ENCODE results near the gene ANKDD1B. TPM values are rescaled to one million over a fixed set of nuclear protein-coding genes. Genes with fewer than 3 reads are reported as not detected.

ANKDD1B gene
- polyA plus RNA-seq, 3 donors = 0.32 TPM; not detected in 2

DNA sequence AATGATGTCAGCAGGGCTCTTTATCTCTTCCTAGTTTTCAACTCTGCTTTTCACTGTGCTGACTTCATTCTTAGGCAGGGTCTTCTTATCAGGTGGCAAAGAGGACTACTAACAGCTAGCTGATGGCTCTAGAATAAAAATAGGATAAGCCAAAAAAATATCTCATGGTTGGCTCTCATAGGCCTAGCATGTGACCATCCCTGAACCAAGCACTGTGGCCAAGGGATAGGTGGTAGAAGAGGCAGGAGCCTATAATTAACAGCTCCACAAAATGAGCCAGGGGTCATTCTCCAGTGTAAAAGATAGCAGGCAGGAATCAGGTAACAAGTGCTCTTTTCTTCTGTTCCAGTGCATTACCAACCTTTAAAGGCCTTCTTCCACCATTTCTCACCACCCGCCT, 21.1 kb downstream of the ANKDD1B start:
- no peak overlapping the region for H3K27ac ChIP-seq (ENCODE audit: low read depth in 1 of 2, low read length in 2 of 2)

DNA sequence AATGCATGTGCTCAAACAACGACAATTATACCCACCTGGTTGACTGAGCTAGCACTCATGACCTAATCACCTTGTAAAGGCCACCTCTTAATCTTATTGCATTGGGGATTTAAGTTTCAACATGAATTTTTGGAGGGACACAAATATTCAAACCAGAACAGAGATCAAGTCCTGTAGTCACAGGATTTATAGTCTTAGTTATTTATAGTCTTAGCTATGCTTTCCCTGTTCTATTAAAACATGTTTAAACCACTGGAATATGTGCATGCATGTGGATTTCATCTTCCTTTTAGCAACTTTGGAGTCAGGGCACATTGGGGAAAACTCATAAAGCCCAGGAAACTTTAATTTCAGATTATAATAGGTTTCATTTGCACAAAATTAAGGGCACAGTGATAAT, 26.7 kb downstream of the ANKDD1B start:
- Histone ChIP-seq H3K4me1 (ENCODE audit: control insufficient read depth in 1 of 2, insufficient read depth in 2 of 2, low read length in 2 of 2) (peaks cover 0 to 3% of the 10 kb centered on the region in 2 donors), H3K9me3 (replicated peaks in 1 of 2; ENCODE audit: control insufficient read depth in 1 of 2, insufficient read depth in 1 of 2, low read length in 2 of 2) (no peaks in the 10 kb centered on the region), H2AFZ (ENCODE audit: insufficient read depth, low read depth, low read length, poor library complexity, severe bottlenecking) (no peak overlapping the region), H3K9ac (ENCODE audit: insufficient read depth, low read length, poor library complexity, severe bottlenecking) (no peak overlapping the region), H3K79me2 (ENCODE audit: insufficient read depth, low read length) (no peaks in the 10 kb centered on the region), H3K4me3 (replicated peaks in 1 of 3; ENCODE audit: low read depth in 2 of 3, low read length in 3 of 3) (no peak overlapping the region), H3K27ac (ENCODE audit: low read depth in 1 of 2, low read length in 2 of 2) (no peak overlapping the region), H3K27me3 (ENCODE audit: control insufficient read depth in 2 of 2, insufficient read depth in 2 of 2, low read length in 2 of 2) (no peaks in the 10 kb centered on the region), H3K36me3 (replicated peaks in 1 of 2; ENCODE audit: control insufficient read depth in 1 of 2, insufficient read depth in 2 of 2, low read length in 2 of 2) (no peaks in the 10 kb centered on the region), H3K4me2 (replicated peaks; ENCODE audit: extremely low read depth, low read length, poor library complexity, severe bottlenecking) (no peak overlapping the region), H4K20me1 (ENCODE audit: insufficient read depth, low read length) (no peaks in the 10 kb centered on the region)
- Mint-ChIP-seq H3K4me3 (no peak overlapping the region), H3K36me3 (no peaks in the 10 kb centered on the region), H3K27ac (no peak overlapping the region), H3K4me1 (peaks cover 8% of the 10 kb centered on the region), H3K9me3 (peaks cover 0 to 10% (median 3%) of the 10 kb centered on the region in 7 donors), H3K27me3 (ENCODE audit: low read depth in 3 of 3) (peaks cover 0 to 4% (median 2%) of the 10 kb centered on the region in 3 donors)
- intact Hi-C loops (cut with micrococcal nuclease) = no loop called here
- TF ChIP-seq, protein P1, sequence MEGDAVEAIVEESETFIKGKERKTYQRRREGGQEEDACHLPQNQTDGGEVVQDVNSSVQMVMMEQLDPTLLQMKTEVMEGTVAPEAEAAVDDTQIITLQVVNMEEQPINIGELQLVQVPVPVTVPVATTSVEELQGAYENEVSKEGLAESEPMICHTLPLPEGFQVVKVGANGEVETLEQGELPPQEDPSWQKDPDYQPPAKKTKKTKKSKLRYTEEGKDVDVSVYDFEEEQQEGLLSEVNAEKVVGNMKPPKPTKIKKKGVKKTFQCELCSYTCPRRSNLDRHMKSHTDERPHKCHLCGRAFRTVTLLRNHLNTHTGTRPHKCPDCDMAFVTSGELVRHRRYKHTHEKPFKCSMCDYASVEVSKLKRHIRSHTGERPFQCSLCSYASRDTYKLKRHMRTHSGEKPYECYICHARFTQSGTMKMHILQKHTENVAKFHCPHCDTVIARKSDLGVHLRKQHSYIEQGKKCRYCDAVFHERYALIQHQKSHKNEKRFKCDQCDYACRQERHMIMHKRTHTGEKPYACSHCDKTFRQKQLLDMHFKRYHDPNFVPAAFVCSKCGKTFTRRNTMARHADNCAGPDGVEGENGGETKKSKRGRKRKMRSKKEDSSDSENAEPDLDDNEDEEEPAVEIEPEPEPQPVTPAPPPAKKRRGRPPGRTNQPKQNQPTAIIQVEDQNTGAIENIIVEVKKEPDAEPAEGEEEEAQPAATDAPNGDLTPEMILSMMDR (IDR thresholded peaks at IDR 0.05) = no peak
- WGBS (ENCODE audit: insufficient coverage) = no CpG with 5 or more reads among the region's 1 CpG
- no peak for DNase-seq

More for the DNA sequence above, 21.1 kb downstream of the ANKDD1B start:
- no peak overlapping the region for H3K4me2 ChIP-seq (replicated peaks; ENCODE audit: extremely low read depth, low read length, poor library complexity, severe bottlenecking)
- no peak for DNase-seq
- WGBS (ENCODE audit: insufficient coverage) = 100% methylated on average over 1 of the region's 1 CpG
- H3K4me3 ChIP-seq (replicated peaks in 1 of 3; ENCODE audit: low read depth in 2 of 3, low read length in 3 of 3) = no peak overlapping the region
- peaks cover 0 to 3% of the 10 kb centered on the region in 2 donors for H3K4me1 ChIP-seq (ENCODE audit: control insufficient read depth in 1 of 2, insufficient read depth in 2 of 2, low read length in 2 of 2)
- H2AFZ ChIP-seq (ENCODE audit: insufficient read depth, low read depth, low read length, poor library complexity, severe bottlenecking) = no peak overlapping the region
- H3K36me3 ChIP-seq (replicated peaks in 1 of 2; ENCODE audit: control insufficient read depth in 1 of 2, insufficient read depth in 2 of 2, low read length in 2 of 2) = no peaks in the 10 kb centered on the region
- Mint-ChIP-seq H3K36me3 (peaks cover 0 to 3% of the 10 kb centered on the region in 2 donors), H3K9me3 (peaks cover 0 to 6% (median 0%) of the 10 kb centered on the region in 7 donors), H3K27ac (peak overlapping the region in 1 of 7 donors; percentile 39), H3K4me1 (peaks cover 8% of the 10 kb centered on the region), H3K4me3 (no peak overlapping the region), H3K27me3 (ENCODE audit: low read depth in 3 of 3) (peaks cover 0 to 4% (median 0%) of the 10 kb centered on the region in 3 donors)
- no peaks in the 10 kb centered on the region for H3K27me3 ChIP-seq (ENCODE audit: control insufficient read depth in 2 of 2, insufficient read depth in 2 of 2, low read length in 2 of 2)
- H4K20me1 ChIP-seq (ENCODE audit: insufficient read depth, low read length) = no peaks in the 10 kb centered on the region
- H3K9ac ChIP-seq (ENCODE audit: insufficient read depth, low read length, poor library complexity, severe bottlenecking) = no peak overlapping the region
- H3K9me3 ChIP-seq (replicated peaks in 1 of 2; ENCODE audit: control insufficient read depth in 1 of 2, insufficient read depth in 1 of 2, low read length in 2 of 2) = no peaks in the 10 kb centered on the region
- H3K79me2 ChIP-seq (ENCODE audit: insufficient read depth, low read length) = no peaks in the 10 kb centered on the region
- TF ChIP-seq, protein P1 (IDR thresholded peaks at IDR 0.05) = no peak
- intact Hi-C loops (cut with micrococcal nuclease) = no loop called here
